Mesenchymal stem cell (in vitro differentiated cells and primary cell): ENCODE results near the gene L3MBTL3.
A peak's percentile ranks its signal among the peaks of the same experiment; 100 is the strongest.

ENCODE experiments used
- DNase-seq: peaks from one replicate; pipeline ENCODE4 v3.0.0-alpha.2; 2013
- H2AFZ ChIP-seq: one replicate; pipeline ENCODE4 v1.6.1; 2013; ENCODE audit warnings: low read depth, mild to moderate bottlenecking, control low read depth, inconsistent platforms, low read length, moderate library complexity
- H2AK5ac ChIP-seq: 2 replicates; pipeline ENCODE4 v1.6.1; 2013; ENCODE audit warnings: low read length, moderate library complexity, mild to moderate bottlenecking, inconsistent platforms; ENCODE audit not compliant: severe bottlenecking
- H2BK120ac ChIP-seq: one replicate; pipeline ENCODE4 v1.6.1; 2013; ENCODE audit warnings: low read depth, mild to moderate bottlenecking, inconsistent platforms, low read length, moderate library complexity
- H2BK12ac ChIP-seq, 2 experiments: one replicate each; pipeline ENCODE4 v1.6.1; 2013; ENCODE audit warnings: inconsistent platforms in 2 of 2, low read length in 2 of 2, mild to moderate bottlenecking in 2 of 2, moderate library complexity in 2 of 2, control low read depth in 1 of 2
- H2BK15ac ChIP-seq: one replicate; pipeline ENCODE4 v1.6.1; 2013; ENCODE audit warnings: mild to moderate bottlenecking, low read depth, inconsistent platforms; ENCODE audit not compliant: poor library complexity, severe bottlenecking
- H2BK5ac ChIP-seq: 2 replicates; pipeline ENCODE4 v1.6.1; 2013; ENCODE audit warnings: low read depth, mild to moderate bottlenecking, low read length, control low read depth, inconsistent platforms; ENCODE audit not compliant: poor library complexity, severe bottlenecking
- H3K14ac ChIP-seq, 2 experiments: one replicate each; pipeline ENCODE4 v1.6.1; 2013; ENCODE audit warnings: inconsistent platforms in 2 of 2, low read length in 2 of 2, control low read depth in 1 of 2, mild to moderate bottlenecking in 1 of 2, moderate library complexity in 1 of 2
- H3K18ac ChIP-seq, 2 experiments: one replicate each; pipeline ENCODE4 v1.6.1; 2013; ENCODE audit warnings: inconsistent platforms in 2 of 2, low read length in 2 of 2, control low read depth in 1 of 2, low read depth in 1 of 2, mild to moderate bottlenecking in 1 of 2
- H3K23ac ChIP-seq, 2 experiments: one replicate each; pipeline ENCODE4 v1.6.1; 2013; ENCODE audit warnings: inconsistent platforms in 2 of 2, low read length in 2 of 2, mild to moderate bottlenecking in 2 of 2, moderate library complexity in 2 of 2, control low read depth in 1 of 2
- H3K27ac ChIP-seq: 2 replicates; pipeline ENCODE4 v1.5.1; 2013; ENCODE audit warnings: mild to moderate bottlenecking, moderate library complexity, low read length, control low read depth, inconsistent platforms; ENCODE audit not compliant: poor library complexity, severe bottlenecking
- H3K27me3 ChIP-seq, 2 experiments: 2 replicates each; pipeline versions ENCODE4 v1.6.1 to v1.7.0; 2013; ENCODE audit warnings: low read length in 2 of 2, mild to moderate bottlenecking in 2 of 2, moderate library complexity in 2 of 2, control low read depth in 1 of 2, inconsistent platforms in 1 of 2; ENCODE audit not compliant: control insufficient read depth in 1 of 2, insufficient read depth in 1 of 2
- H3K36me3 ChIP-seq, 2 experiments: 2 replicates each; pipeline versions ENCODE4 v1.6.1 to v1.7.0; 2013; ENCODE audit warnings: low read length in 2 of 2, control low read depth in 1 of 2, inconsistent platforms in 1 of 2, low read depth in 1 of 2, mild to moderate bottlenecking in 1 of 2; ENCODE audit not compliant: insufficient read depth in 2 of 2, control insufficient read depth in 1 of 2
- H3K4ac ChIP-seq, 2 experiments: one replicate each; pipeline ENCODE4 v1.6.1; 2013; ENCODE audit warnings: inconsistent platforms in 2 of 2, low read length in 2 of 2, mild to moderate bottlenecking in 2 of 2, moderate library complexity in 2 of 2, control low read depth in 1 of 2, low read depth in 1 of 2
- H3K4me1 ChIP-seq: 2 replicates; pipeline ENCODE4 v1.6.1; 2013; ENCODE audit warnings: low read depth, low read length, control low read depth; ENCODE audit not compliant: control insufficient read depth, insufficient read depth
- H3K4me2 ChIP-seq: 2 replicates; pipeline ENCODE4 v1.6.1; 2013; ENCODE audit warnings: low read length, mild to moderate bottlenecking, inconsistent platforms; ENCODE audit not compliant: poor library complexity, severe bottlenecking
- H3K4me3 ChIP-seq, 2 experiments: 2 replicates each; pipeline versions ENCODE4 v1.5.1 to v1.7.0; 2013; ENCODE audit warnings: low read length in 2 of 2, mild to moderate bottlenecking in 2 of 2, control low read depth in 1 of 2, low read depth in 1 of 2; ENCODE audit not compliant: insufficient read depth in 1 of 2
- H3K79me1 ChIP-seq: replicated peaks from 2 replicates; pipeline ENCODE4 v1.6.1; 2013; ENCODE audit warnings: mild to moderate bottlenecking, control low read depth, low read length, inconsistent platforms; ENCODE audit not compliant: poor library complexity, severe bottlenecking
- H3K9ac ChIP-seq: 2 replicates; pipeline ENCODE4 v1.7.0; 2013; ENCODE audit warnings: mild to moderate bottlenecking, low read length, moderate library complexity
- H3K9me3 ChIP-seq: 2 replicates; pipeline ENCODE4 v1.7.0; 2013; ENCODE audit warnings: mild to moderate bottlenecking, low read length; ENCODE audit not compliant: control insufficient read depth
- H4K8ac ChIP-seq: one replicate; pipeline ENCODE4 v1.6.1; 2013; ENCODE audit warnings: inconsistent platforms, mild to moderate bottlenecking, low read length, moderate library complexity
- H4K91ac ChIP-seq: one replicate; pipeline ENCODE4 v1.6.1; 2013; ENCODE audit warnings: mild to moderate bottlenecking, low read length, inconsistent platforms
- WGBS: methylation state at CpG from one replicate; pipeline ENCODE4 v1.1.7; 2013; ENCODE audit warnings: mixed read lengths; 5-methylcytosine and 5-hydroxymethylcytosine counted together

L3MBTL3 gene

DNA sequence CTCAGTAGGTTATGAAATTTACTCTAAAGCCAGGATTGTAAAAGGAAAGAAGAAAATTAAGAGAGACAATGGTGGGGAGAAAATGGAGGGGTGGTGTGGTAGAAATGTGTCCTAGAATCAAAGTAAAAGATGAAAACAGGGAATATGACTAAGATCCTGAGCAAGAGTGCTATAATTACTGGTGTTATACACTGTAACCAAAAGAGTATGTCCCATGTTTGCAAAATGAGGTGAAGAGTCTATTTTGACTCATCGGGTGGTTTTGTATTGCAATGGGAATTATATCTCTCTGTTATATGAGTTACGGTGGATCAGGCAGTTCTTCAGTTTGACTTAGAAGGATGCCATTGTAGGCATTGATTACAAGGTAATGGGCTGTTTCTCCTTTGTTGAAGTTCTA lies 8.5 kb downstream of the L3MBTL3 start:
- Histone ChIP-seq H2BK12ac (no peak overlapping the region), H2BK15ac (no peak overlapping the region), H2BK5ac (no peak overlapping the region), H3K4me2 (no peak overlapping the region), H3K18ac (no peak overlapping the region), H3K4ac (no peak overlapping the region), H3K4me3 (no peak overlapping the region), H3K23ac (no peak overlapping the region), H2AK5ac (no peak overlapping the region), H4K8ac (no peak overlapping the region), H3K14ac (no peak overlapping the region), H3K27ac (no peak overlapping the region), H2AFZ (no peak overlapping the region), H4K91ac (no peak overlapping the region), H3K27me3 (no peaks in the 10 kb centered on the region), H3K9ac (no peak overlapping the region), H2BK120ac (no peak overlapping the region), H3K4me1 (peaks cover under 1% of the 10 kb centered on the region), H3K79me1 (peaks cover 20% of the 10 kb centered on the region), H3K9me3 (no peaks in the 10 kb centered on the region), H3K36me3 (peaks cover 0 to 1% of the 10 kb centered on the region in 2 experiments)
- no peak for DNase-seq
- WGBS, result 98% methylated on average over 2 of the region's 2 CpGs

- Histone ChIP-seq H3K9me3 (no peaks in the 10 kb centered on the region), H3K4me3 (no peak overlapping the region), H3K14ac (no peak overlapping the region), H2BK12ac (no peak overlapping the region), H2BK5ac (no peak overlapping the region), H3K4me2 (no peak overlapping the region), H3K9ac (no peak overlapping the region), H2AFZ (no peak overlapping the region), H2BK120ac (no peak overlapping the region), H3K79me1 (peaks cover 26% of the 10 kb centered on the region), H2BK15ac (no peak overlapping the region), H3K36me3 (peaks cover 0 to 6% of the 10 kb centered on the region in 2 experiments), H3K27me3 (no peaks in the 10 kb centered on the region), H4K8ac (no peak overlapping the region), H3K18ac (no peak overlapping the region), H3K4ac (no peak overlapping the region), H3K4me1 (peaks cover 2% of the 10 kb centered on the region), H2AK5ac (no peak overlapping the region), H3K23ac (no peak overlapping the region), H4K91ac (no peak overlapping the region), H3K27ac (no peak overlapping the region)
- DNase-seq, result no peak
- WGBS, result no CpG with 5 or more reads among the region's 1 CpG
These were observed 9.6 kb downstream of the L3MBTL3 start for GRCh38 chr6:130027948-130028347.

DNA sequence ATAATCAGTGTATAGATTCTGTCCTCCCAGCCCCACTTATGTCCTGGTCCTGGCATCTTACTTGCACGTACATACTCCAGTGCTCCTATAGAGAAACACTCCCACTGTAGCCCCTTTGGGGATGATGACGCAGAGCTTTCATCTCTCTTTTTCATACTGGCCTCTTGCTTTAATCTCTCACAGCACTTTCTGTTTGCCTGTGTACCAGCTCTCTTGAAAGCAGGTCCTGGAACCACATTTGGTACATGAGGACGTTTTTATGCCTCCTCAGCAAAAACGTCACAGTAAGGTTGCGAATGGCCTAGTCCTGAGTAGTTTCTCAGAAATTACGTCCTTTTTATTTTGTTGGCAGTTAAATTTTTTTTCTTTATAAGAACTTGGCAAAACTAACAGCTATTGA lies 10.8 kb downstream of the L3MBTL3 start:
- Histone ChIP-seq H3K4me1 (peaks cover 2% of the 10 kb centered on the region), H3K4ac (no peak overlapping the region), H3K14ac (no peak overlapping the region), H3K9ac (no peak overlapping the region), H2BK15ac (no peak overlapping the region), H3K4me2 (no peak overlapping the region), H2BK120ac (no peak overlapping the region), H3K79me1 (peaks cover 29% of the 10 kb centered on the region), H4K91ac (no peak overlapping the region), H3K36me3 (peaks cover 0 to 6% of the 10 kb centered on the region in 2 experiments), H2BK5ac (no peak overlapping the region), H3K27ac (no peak overlapping the region), H3K27me3 (no peaks in the 10 kb centered on the region), H3K4me3 (no peak overlapping the region), H4K8ac (no peak overlapping the region), H2BK12ac (no peak overlapping the region), H3K9me3 (no peaks in the 10 kb centered on the region), H2AK5ac (no peak overlapping the region), H2AFZ (no peak overlapping the region), H3K23ac (no peak overlapping the region), H3K18ac (no peak overlapping the region)
- no peak for DNase-seq
- WGBS, result 96% methylated on average over 6 of the region's 6 CpGs

DNA sequence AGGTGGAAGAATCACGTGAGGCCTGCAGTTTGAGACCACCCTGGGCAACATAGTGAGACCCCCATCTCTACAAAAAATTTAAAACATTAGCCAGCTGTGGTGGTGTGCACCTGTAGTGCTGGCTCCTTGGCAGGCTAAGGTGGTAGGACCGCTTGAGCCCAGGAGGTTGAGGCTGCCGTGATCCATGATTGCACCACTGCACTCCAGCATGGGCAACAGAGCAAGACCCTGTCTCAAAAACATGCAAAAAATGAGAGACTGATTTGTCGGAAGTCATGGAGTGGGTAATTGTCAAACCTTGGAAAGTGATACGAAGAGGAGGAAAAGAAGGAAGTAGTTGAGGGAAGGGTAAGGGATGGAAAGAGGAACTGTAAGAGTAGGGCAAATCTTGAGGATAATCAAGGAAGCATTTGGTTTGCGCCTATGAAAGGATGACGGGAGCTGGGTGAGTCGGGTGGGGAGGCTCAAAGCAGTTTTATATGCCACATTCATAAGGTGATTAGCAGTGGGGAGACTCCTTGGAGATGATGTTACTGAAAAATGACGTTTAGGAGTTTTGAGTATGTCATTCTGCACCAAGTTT lies 14.5 kb downstream of the L3MBTL3 start:
- H3K9me3 ChIP-seq, result no peaks in the 10 kb centered on the region
- H3K4me1 ChIP-seq, result peaks cover 3% of the 10 kb centered on the region
- H3K36me3 ChIP-seq, result peaks cover 0 to 6% of the 10 kb centered on the region in 2 experiments
- no peak overlapping the region for H2BK5ac ChIP-seq
- H3K4me3 ChIP-seq, result no peak overlapping the region
- H3K14ac ChIP-seq, result no peak overlapping the region
- peak overlapping the region in 1 of 2 experiments; percentile 80 for H3K23ac ChIP-seq
- no peak overlapping the region for H2AFZ ChIP-seq
- H2BK120ac ChIP-seq, result no peak overlapping the region
- peak overlapping the region in 1 of 2 experiments; percentile 41 for H3K4ac ChIP-seq
- DNase-seq, result no peak
- H3K4me2 ChIP-seq, result no peak overlapping the region
- H4K91ac ChIP-seq, result peak overlapping the region; percentile 69
- H3K79me1 ChIP-seq, result peaks cover 33% of the 10 kb centered on the region
- no peak overlapping the region for H2BK15ac ChIP-seq
- peak overlapping the region in 1 of 2 experiments; percentile 52 for H3K18ac ChIP-seq
- no peak overlapping the region for H3K9ac ChIP-seq
- H2BK12ac ChIP-seq, result no peak overlapping the region
- no peak overlapping the region for H4K8ac ChIP-seq
- WGBS, result 92% methylated on average over 8 of the region's 9 CpGs
- no peak overlapping the region for H2AK5ac ChIP-seq
- H3K27me3 ChIP-seq, result no peaks in the 10 kb centered on the region
- H3K27ac ChIP-seq, result no peak overlapping the region
